Endometrial microvascular endothelial cells (primary cell): ENCODE measurements around the gene DCBLD1. TPM values are rescaled to one million over a fixed set of nuclear protein-coding genes. Genes with fewer than 3 reads are reported as not detected.

ENCODE experiments used
- in situ Hi-C: cut with HindIII; loops from 2 replicates; pipeline ENCODE4 v1.10.0; 2017; ENCODE audit warnings: low sequenced_read_pairs, low pct_unique_long_range_greater_than_20kb; ENCODE audit errors: inconsistent ontology term
- total RNA-seq: library from RNA; depleted of rRNA; stranded (reverse); fragments of >200 nt; gene quantifications from one replicate; pipeline ENCODE4 v1.2.3, GENCODE V29; 2015; ENCODE audit errors: inconsistent ontology term

Gene DCBLD1
- total RNA-seq, 1 donor from 2014 or later, result 20.8 TPM

DNA sequence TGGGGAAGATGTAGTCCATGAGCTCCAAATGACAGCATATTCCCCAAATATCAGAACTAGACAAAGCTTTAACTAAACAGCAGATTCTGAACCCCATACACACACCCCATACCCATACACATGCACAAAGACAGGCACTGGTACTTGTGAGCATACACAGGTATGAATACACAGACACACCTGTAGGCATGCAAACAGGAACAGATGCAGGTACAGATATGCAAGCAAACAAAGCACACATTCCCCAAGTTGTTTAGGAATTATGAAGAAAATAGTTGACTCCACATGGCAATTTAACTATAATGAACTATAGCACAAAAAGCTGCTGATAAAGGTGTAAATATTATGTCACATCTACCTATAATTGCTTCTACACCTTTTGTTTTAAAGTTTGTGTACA lies 103.2 kb downstream of the DCBLD1 start:
- in situ Hi-C loops, result no loop called here

GRCh38 chr6:117590447-117590846 lies 108.0 kb downstream of the DCBLD1 start:
- in situ Hi-C loops, result no loop called here

GRCh38 chr6:117591405-117591804 lies 108.9 kb downstream of the DCBLD1 start:
- in situ Hi-C loops, result no loop called here

DNA sequence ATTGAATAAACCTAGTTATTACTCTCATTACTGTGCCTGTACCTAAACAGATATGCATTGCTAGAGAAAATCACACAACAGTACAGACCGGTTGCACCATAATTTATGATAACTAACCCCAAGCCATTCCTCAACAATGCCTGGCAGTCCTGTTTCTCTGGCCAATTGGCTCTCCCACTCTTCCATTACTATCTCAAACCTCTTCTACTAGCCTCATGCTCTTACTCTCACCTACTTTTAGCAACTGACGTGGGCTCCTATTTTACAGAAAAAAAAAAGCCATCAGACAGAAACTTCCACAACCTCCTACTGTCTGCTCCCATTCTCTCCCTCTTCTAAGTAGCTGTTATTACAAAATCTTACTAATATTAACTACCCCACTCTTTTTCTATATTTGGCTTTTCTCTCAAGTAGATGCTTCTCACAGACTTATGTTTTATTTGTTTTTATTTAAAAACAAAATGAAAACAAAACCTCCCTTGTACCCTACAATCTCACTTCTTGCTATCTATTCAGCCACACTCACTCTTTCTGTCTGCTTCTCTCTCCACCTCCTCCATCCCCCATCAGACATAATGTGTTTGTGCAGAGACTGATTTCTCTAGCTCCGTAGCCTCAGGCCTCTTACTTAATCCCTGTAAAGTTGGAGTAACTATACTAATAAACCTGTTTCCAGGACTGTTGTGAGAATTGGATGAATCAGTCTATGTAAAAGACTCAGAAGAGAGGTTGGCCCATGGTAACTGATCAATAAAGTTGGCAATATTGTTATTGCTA lies 110.7 kb downstream of the DCBLD1 start:
- in situ Hi-C loops, result no loop called here

GRCh38 chr6:117595099-117595923 lies 112.8 kb downstream of the DCBLD1 start:
- in situ Hi-C loops, result no loop called here

DNA sequence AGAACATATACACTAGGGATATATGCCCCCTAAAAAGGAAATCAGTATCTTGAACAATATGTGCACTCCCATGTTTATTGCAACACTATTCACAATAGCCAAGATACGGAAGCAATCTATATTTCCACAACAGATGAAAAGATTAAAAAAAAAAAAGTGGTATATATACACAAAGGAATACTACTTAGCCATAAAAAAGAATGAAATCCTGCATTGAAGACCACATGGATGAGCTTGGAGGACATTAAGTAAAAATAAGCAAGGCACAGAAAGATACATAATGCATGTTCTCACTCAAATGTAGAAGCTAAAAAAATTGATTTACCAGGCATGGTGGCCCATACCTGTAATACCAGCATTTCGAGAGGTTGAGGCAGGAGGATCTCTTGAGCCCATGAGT lies 115.3 kb downstream of the DCBLD1 start:
- in situ Hi-C loops, result no loop called here

Other genes with a start within 250 kb of the DCBLD1 start
- gene VGLL2, start 217.1 kb upstream of the DCBLD1 start, total RNA-seq, result not detected
- not detected for gene ROS1, start 56.7 kb upstream of the DCBLD1 start, total RNA-seq
- gene GOPC, start 119.8 kb downstream of the DCBLD1 start, total RNA-seq, result 22.5 TPM
- gene NUS1, start 192.8 kb downstream of the DCBLD1 start, total RNA-seq, result 23.7 TPM